DMS79 (cell line): ENCODE data around the gene SHLD2.
"Not testable (repeated sequence)": the region's sequence is repeated elsewhere in the genome, so short reads cannot be mapped to it uniquely, and the experiment has no call there.

Source experiments
- DNase-seq: peaks from one replicate; lab custom pipeline; 2025; lab: John Stamatoyannopoulos, UW

SHLD2 gene

DNA sequence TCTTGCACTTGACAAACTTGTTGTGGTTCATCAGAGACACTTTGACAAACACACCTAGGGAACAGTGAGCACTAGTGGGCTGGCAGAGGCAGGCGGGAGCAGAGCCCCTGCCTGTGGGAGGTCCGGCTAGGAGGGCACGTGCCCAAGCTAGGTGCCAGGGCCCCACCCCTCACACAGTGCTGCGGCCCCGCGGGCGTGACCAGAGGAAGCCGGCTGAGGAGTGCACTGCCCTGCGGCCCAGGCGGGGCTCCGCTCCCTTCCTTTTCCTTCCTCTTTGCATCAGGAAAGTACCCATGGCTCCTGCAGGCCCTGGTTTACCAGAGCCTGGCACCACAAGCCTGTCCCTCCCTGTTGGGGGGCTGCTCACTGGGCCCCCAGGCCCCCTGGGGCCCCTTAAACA is 121.1 kb downstream of the SHLD2 start:
- not testable (repeated sequence) for DNase-seq

DNA sequence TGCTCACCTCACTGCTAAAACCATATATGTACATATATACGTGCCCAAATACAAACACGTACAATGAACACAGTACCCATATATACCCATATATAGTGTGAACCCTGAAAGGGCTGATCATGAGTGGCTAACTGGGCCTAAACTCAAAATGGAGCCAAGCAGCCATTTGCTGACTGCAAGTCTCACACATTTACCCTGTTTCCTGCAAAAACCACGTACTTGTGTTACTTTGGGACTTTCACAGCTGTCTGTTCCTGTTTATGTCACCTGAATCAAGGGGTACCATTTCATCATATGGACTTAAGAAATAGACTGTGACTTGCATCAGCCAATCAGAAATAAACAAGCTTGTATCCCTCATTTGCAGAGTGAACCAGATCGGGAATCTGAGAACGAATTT is 124.4 kb downstream of the SHLD2 start:
- not testable (repeated sequence) for DNase-seq

GRCh38 chr10:87222789-87223188 is 127.8 kb downstream of the SHLD2 start:
- DNase-seq = not testable (repeated sequence)

DNA sequence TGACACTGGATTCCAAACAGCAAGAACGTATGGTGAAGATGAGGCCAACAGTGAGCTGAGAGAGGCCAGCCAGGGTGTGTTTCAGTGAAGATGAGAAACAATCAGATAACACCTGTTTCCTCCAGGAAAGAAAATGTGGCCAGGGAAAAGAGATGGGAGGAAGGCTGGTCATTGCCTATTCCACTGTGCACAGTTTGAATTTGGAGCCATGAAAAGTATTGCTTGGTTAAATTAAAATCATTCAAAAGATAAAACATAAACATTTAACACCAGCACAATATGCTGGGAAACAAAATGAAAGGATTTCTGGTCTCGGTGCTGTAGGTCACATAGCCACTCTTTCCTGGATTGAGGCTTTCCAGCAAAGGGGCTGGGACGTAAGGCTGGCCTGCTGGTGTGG is 130.1 kb downstream of the SHLD2 start, which contains the start of gene NUTM2A:
Gene NUTM2A, plus strand, starts transcription at position 301 of the 400 bp plus-strand sequence. CDS start 383 bp downstream, outside the sequence.
- DNase-seq = not testable (repeated sequence)

DNA sequence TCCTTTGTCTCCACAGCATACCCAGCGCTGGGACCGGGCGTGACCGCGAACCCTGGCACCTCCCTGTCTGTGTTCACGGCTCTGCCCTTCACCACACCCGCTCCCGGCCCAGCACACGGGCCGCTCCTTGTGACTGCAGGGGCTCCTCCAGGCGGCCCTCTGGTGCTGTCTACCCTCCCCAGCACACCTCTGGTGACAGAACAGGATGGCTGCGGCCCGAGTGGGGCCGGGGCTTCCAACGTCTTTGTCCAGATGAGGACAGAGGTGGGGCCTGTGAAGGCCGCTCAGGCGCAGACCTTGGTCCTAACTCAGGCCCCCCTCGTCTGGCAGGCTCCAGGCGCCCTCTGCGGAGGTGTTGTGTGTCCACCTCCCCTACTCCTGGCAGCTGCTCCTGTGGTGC is 133.2 kb downstream of the SHLD2 start:
- DNase-seq = not testable (repeated sequence)

DNA sequence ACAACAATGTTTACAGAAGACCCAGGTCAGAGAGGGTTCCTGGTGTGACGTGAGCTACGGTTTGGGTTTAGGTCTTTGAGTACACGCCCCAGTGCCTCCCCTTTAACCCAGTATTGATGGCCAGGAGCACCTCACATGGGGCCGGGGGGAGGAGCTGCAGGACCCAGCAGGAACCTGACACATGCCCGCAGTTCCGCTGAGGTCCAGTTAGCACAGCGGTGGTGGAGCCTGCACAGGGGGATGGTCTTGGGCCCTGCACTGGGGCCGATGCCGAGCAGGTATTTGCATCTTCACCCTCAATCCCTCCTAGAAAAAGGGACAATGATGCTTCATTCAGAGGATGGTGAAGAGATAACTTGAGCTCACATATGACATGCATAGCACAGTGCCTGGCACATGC is 134.2 kb downstream of the SHLD2 start:
- not testable (repeated sequence) for DNase-seq

DNA sequence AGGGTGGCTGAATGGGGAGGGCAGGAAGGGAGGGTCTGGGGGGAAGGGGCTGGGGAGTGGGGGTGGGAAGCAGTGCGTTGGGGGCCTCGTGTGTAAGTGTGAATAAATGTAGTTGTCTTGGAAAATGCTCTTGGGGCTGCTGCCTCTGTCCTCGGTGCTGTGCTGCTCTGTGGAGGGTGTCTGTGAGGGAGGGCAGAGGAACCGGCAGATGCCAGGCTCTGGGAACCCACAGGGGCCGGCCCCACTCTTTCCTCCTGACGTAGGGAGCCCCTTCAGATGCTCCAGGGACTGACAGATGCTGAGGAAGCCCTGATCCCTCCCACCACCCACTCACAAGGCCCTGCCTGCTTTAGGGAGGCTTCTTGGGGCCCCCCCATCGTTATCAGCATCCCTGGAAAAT is 139.8 kb downstream of the SHLD2 start:
- not testable (repeated sequence) for DNase-seq

- DNase-seq = not testable (repeated sequence)
Measured at GRCh38 chr10:87237244-87237643, 142.2 kb downstream of the SHLD2 start.

- not testable (repeated sequence) for DNase-seq
Measured at GRCh38 chr10:87239346-87239808, 144.4 kb downstream of the SHLD2 start.
